A549 (cell line): ENCODE measurements around the gene RFPL1. TPM values are rescaled to one million over a fixed set of nuclear protein-coding genes. Genes with fewer than 3 reads are reported as not detected.

ENCODE experiments used
- ATAC-seq, 2 experiments: fragments of 200-7000 bp in 1 of 2; fragments of >200 bp in 1 of 2; cut with Nextera tagmentation in 1 of 2; cut with Tn5 transposase in 1 of 2; 3 replicates each; pipeline versions ENCODE4 v1.8.0 to v1.9.1; 2018 to 2020; ENCODE audit warnings: mild to moderate bottlenecking in 1 of 2, moderate library complexity in 1 of 2
- CTCF ChIA-PET: fragments of 300-600 bp; sonication (Branson Sonifier 250); formaldehyde crosslinking; extraction: SDS; loops from one replicate; lab custom pipeline; 2021; ENCODE audit warnings: antibody characterized with exemption, inconsistent platforms; lab: Yijun Ruan, JAX
- POLR2A ChIA-PET: fragments of 350-600 bp; formaldehyde crosslinking; extraction: SDS; loops from one replicate; lab custom pipeline; 2021; ENCODE audit warnings: antibody characterized with exemption, inconsistent platforms; lab: Yijun Ruan, JAX
- DNase-seq, 2 experiments: peaks; one replicate each; pipeline versions ENCODE4 v3.0.0 to v3.0.0-alpha.2; 2011 to 2016; ENCODE audit warnings: low read depth in 1 of 2, low spot score in 1 of 2
- FAIRE-seq: peaks from 2 replicates; lab custom pipeline; 2011; peaks lifted over from hg19 to GRCh38; lab: Jason Lieb, UNC
- H3K27ac ChIP-seq, 2 experiments: fragments of >200 bp; sonication (Bioruptor Twin); formaldehyde crosslinking; 3 replicates each; pipeline ENCODE4 v1.5.1; 2016 to 2017
- H3K4me1 ChIP-seq: fragments of >200 bp; sonication (Bioruptor Twin); formaldehyde crosslinking; 3 replicates; pipeline ENCODE4 v1.6.1; 2016
- H3K4me2 ChIP-seq: fragments of >200 bp; sonication (Bioruptor Twin); formaldehyde crosslinking; 3 replicates; pipeline ENCODE4 v1.6.1; 2016
- H3K4me3 ChIP-seq: fragments of >200 bp; sonication (Bioruptor Twin); formaldehyde crosslinking; 3 replicates; pipeline ENCODE4 v1.5.1; 2016
- H3K9me3 ChIP-seq: fragments of >200 bp; sonication (Bioruptor Twin); formaldehyde crosslinking; 3 replicates; pipeline ENCODE4 v1.6.1; 2016
- ATOH8 ChIP-seq: fragments of 250-450 bp; sonication (Bioruptor Pico); IDR thresholded peaks from 2 replicates; pipeline ENCODE4 v1.5.0; 2020; ENCODE audit warnings: low read depth, mild to moderate bottlenecking, moderate library complexity
- CHD4 ChIP-seq: fragments of 200-600 bp; sonication (generic); IDR thresholded peaks from 2 replicates; pipeline ENCODE4 v1.6.1; 2016; ENCODE audit warnings: antibody characterized with exemption, mild to moderate bottlenecking, borderline replicate concordance
- CTCF ChIP-seq: fragments of >200 bp; sonication (Bioruptor Twin); formaldehyde crosslinking; IDR thresholded peaks from 3 replicates; pipeline ENCODE4 v1.5.1; 2016
- EHF ChIP-seq: fragments of 250-450 bp; sonication (Bioruptor Pico); IDR thresholded peaks from 2 replicates; pipeline ENCODE4 v1.5.0; 2020; ENCODE audit warnings: mild to moderate bottlenecking
- EHMT2 ChIP-seq: fragments of 200-600 bp; sonication (generic); IDR thresholded peaks from 2 replicates; pipeline ENCODE4 v1.6.1; 2016; ENCODE audit warnings: antibody characterized with exemption, low read depth, mild to moderate bottlenecking, moderate library complexity
- FOSB ChIP-seq: fragments of 250-450 bp; sonication (Bioruptor Pico); IDR thresholded peaks from 2 replicates; pipeline ENCODE4 v1.5.0; 2020; ENCODE audit warnings: mild to moderate bottlenecking, moderate library complexity
- FOSL2 ChIP-seq, 2 experiments: fragments of 450-650 bp in 1 of 2; fragments of >200 bp in 1 of 2; sonication (Bioruptor Twin) in 1 of 2; formaldehyde crosslinking; IDR thresholded peaks; 2 replicates each; pipeline versions ENCODE4 v1.5.0 to v1.6.1; 2016 to 2020; ENCODE audit warnings: mild to moderate bottlenecking in 1 of 2, moderate library complexity in 1 of 2
- FOXS1 ChIP-seq: fragments of 250-450 bp; sonication (Bioruptor Pico); IDR thresholded peaks from 2 replicates; pipeline ENCODE4 v1.5.0; 2020; ENCODE audit warnings: mild to moderate bottlenecking, moderate library complexity
- HEYL ChIP-seq: fragments of 250-450 bp; sonication (Bioruptor Pico); IDR thresholded peaks from 2 replicates; pipeline ENCODE4 v1.8.0; 2021; ENCODE audit warnings: mild to moderate bottlenecking, moderate library complexity
- HOXA7 ChIP-seq: fragments of 250-450 bp; sonication (Bioruptor Pico); IDR thresholded peaks from 2 replicates; pipeline ENCODE4 v1.5.0; 2020; ENCODE audit warnings: mild to moderate bottlenecking, moderate library complexity
- HOXB13 ChIP-seq: fragments of 250-450 bp; sonication (Bioruptor Pico); IDR thresholded peaks from 2 replicates; pipeline ENCODE4 v1.5.0; 2020; ENCODE audit warnings: low read depth, mild to moderate bottlenecking, moderate library complexity
- JUNB ChIP-seq: fragments of >200 bp; sonication (Bioruptor Twin); formaldehyde crosslinking; IDR thresholded peaks from 2 replicates; pipeline ENCODE4 v1.6.1; 2016
- KDM1A ChIP-seq: fragments of 200-600 bp; sonication (generic); IDR thresholded peaks from 2 replicates; pipeline ENCODE4 v1.6.1; 2016; ENCODE audit warnings: low read depth, mild to moderate bottlenecking
- KDM5A ChIP-seq: fragments of 200-600 bp; sonication (generic); IDR thresholded peaks from 2 replicates; pipeline ENCODE4 v1.6.1; 2016; ENCODE audit warnings: antibody characterized with exemption, mild to moderate bottlenecking
- MAZ ChIP-seq: fragments of 150-350 bp; IDR thresholded peaks from 2 replicates; pipeline ENCODE4 v1.6.1; 2014; ENCODE audit warnings: antibody characterized with exemption, low read depth, low read length, borderline replicate concordance
- NR3C1 ChIP-seq: fragments of >200 bp; sonication (Bioruptor Twin); formaldehyde crosslinking; IDR thresholded peaks from 3 replicates; pipeline ENCODE4 v1.6.1; 2017
- POLR2AphosphoS2 ChIP-seq: conservative IDR thresholded peaks from 2 replicates; pipeline ENCODE4 v1.6.1; 2012; ENCODE audit warnings: low read length, improper control_type of control experiment, inconsistent platforms
- RAD21 ChIP-seq, 2 experiments: fragments of >200 bp in 1 of 2; sonication (Bioruptor Twin) in 1 of 2; formaldehyde crosslinking in 1 of 2; IDR thresholded peaks in 1 of 2; conservative IDR thresholded peaks in 1 of 2; 2 replicates in 1 of 2; 3 replicates in 1 of 2; pipeline ENCODE4 v1.6.1; 2012 to 2018; ENCODE audit warnings: inconsistent platforms in 1 of 2
- RARB ChIP-seq: fragments of 250-450 bp; sonication (Bioruptor Pico); IDR thresholded peaks from 2 replicates; pipeline ENCODE4 v1.8.0; 2021; ENCODE audit warnings: mild to moderate bottlenecking, moderate library complexity
- RFX5 ChIP-seq: fragments of 450-650 bp; IDR thresholded peaks from 2 replicates; pipeline ENCODE4 v1.7.1; 2014; ENCODE audit warnings: antibody characterized with exemption, mild to moderate bottlenecking, moderate library complexity
- RNF2 ChIP-seq: fragments of 200-600 bp; sonication (generic); IDR thresholded peaks from 2 replicates; pipeline ENCODE4 v1.6.1; 2016; ENCODE audit warnings: low read depth, mild to moderate bottlenecking, antibody characterized with exemption, moderate library complexity, borderline replicate concordance
- ZC3H11A ChIP-seq: fragments of 450-650 bp; IDR thresholded peaks from 2 replicates; pipeline ENCODE4 v1.6.1; 2014; ENCODE audit warnings: antibody characterized with exemption, mild to moderate bottlenecking
- ZNF302 ChIP-seq: fragments of 250-450 bp; sonication (Bioruptor Pico); IDR thresholded peaks from 2 replicates; pipeline ENCODE4 v1.9.0; 2021; ENCODE audit warnings: inconsistent platforms, mild to moderate bottlenecking, moderate library complexity
- ZSCAN20 ChIP-seq: fragments of 250-450 bp; sonication (Bioruptor Pico); IDR thresholded peaks from 2 replicates; pipeline ENCODE4 v1.8.0; 2022; ENCODE audit warnings: mild to moderate bottlenecking, moderate library complexity
- WGBS: methylation state at CpG from one replicate; pipeline ENCODE4 v1.1.6; 2017; ENCODE audit errors: missing lambda C conversion rate; 5-methylcytosine and 5-hydroxymethylcytosine counted together
- polyA plus RNA-seq, 4 experiments: library from polyadenylated mRNA; depleted of rRNA in 3 of 4; stranded (reverse); fragments of >200 nt; fragmentation: RNase III in 1 of 4; extraction: RNeasy Plus Mini Kit Qiagen cat#74134 plus additional on column Dnase treatment in 1 of 4; gene quantifications; 2 replicates in 3 of 4; 3 replicates in 1 of 4; pipeline ENCODE4 v1.2.3, GENCODE V29; 2011 to 2017
- TF ChIP-seq, protein P1 (sequence below): IDR thresholded peaks from 2 replicates; pipeline ENCODE4 v1.6.1; 2012; ENCODE audit warnings: low read depth, borderline replicate concordance
- TF ChIP-seq, protein P2 (sequence below): IDR thresholded peaks from 2 replicates; pipeline ENCODE4 v1.6.1; 2012

The RFPL1 gene
- polyA plus RNA-seq, 2 of the 4 experiments (the other 2 are of a cell fraction), result not detected

GRCh38 chr22:29454276-29454675, 15.9 kb downstream of the RFPL1 start:
- H3K4me3 ChIP-seq, result no peak overlapping the region

GRCh38 chr22:29456211-29456671, 17.9 kb downstream of the RFPL1 start:
- FAIRE-seq (no peak), DNase-seq (no peak), ATAC-seq (no peak)
- Histone ChIP-seq H3K9me3 (no peaks in the 10 kb centered on the region), H3K4me1 (no peaks in the 10 kb centered on the region), H3K4me2 (no peak overlapping the region), H3K4me3 (no peak overlapping the region), H3K27ac (no peak overlapping the region)
- CTCF ChIA-PET, result interaction anchor here (1.0 to 1.8 kb wide), 2 partner anchors 13 to 15 kb away, joined by 3 to 4 read pairs; no protein-coding TSS in a partner anchor
- no peak for TF ChIP-seq ZC3H11A
- no peak for TF ChIP-seq MAZ
- TF ChIP-seq EHMT2, result no peak
- no peak for TF ChIP-seq ATOH8 (CRISPR knock-in tag)
- no peak for TF ChIP-seq FOSL2 (IDR thresholded peaks at IDR 0.05)
- TF ChIP-seq FOSL2 (CRISPR knock-in tag; IDR thresholded peaks at IDR 0.05), result no peak
- TF ChIP-seq RNF2, result no peak
- TF ChIP-seq RFX5, result no peak
- TF ChIP-seq KDM5A, result no peak
- TF ChIP-seq EHF (CRISPR knock-in tag), result no peak
- TF ChIP-seq CTCF, result no peak
- TF ChIP-seq POLR2AphosphoS2, result no peak
- no peak for TF ChIP-seq FOXS1 (CRISPR knock-in tag)
- no peak for TF ChIP-seq RARB (CRISPR knock-in tag)
- TF ChIP-seq ZSCAN20 (CRISPR knock-in tag), result no peak
- TF ChIP-seq JUNB, result no peak
- WGBS, result 81% methylated on average over 9 of the region's 9 CpGs
- POLR2A ChIA-PET, result no interaction called here

More at GRCh38 chr22:29454276-29454675, 15.9 kb downstream of the RFPL1 start:
- CTCF ChIA-PET, result no interaction called here
- Histone ChIP-seq H3K27ac (no peak overlapping the region), H3K4me1 (no peaks in the 10 kb centered on the region), H3K9me3 (no peaks in the 10 kb centered on the region), H3K4me2 (no peak overlapping the region)
- no peak for FAIRE-seq
- WGBS, result 91% methylated on average over 7 of the region's 8 CpGs
- TF ChIP-seq, protein P1, sequence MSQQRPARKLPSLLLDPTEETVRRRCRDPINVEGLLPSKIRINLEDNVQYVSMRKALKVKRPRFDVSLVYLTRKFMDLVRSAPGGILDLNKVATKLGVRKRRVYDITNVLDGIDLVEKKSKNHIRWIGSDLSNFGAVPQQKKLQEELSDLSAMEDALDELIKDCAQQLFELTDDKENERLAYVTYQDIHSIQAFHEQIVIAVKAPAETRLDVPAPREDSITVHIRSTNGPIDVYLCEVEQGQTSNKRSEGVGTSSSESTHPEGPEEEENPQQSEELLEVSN, result no peak
- TF ChIP-seq ZSCAN20 (CRISPR knock-in tag) (no peak), NR3C1 (no peak), RFX5 (no peak), HOXB13 (CRISPR knock-in tag) (no peak), HEYL (CRISPR knock-in tag) (no peak), CHD4 (no peak), FOXS1 (CRISPR knock-in tag) (no peak), RAD21 (conservative IDR thresholded peaks at IDR 0.05 in 1 of 2, IDR thresholded peaks at IDR 0.05 in 1 of 2) (no peak), KDM1A (no peak), HOXA7 (CRISPR knock-in tag) (no peak), ZNF302 (CRISPR knock-in tag) (no peak), FOSB (CRISPR knock-in tag) (no peak), ATOH8 (CRISPR knock-in tag) (no peak), CTCF (no peak), ZC3H11A (no peak)
- TF ChIP-seq, protein P2, sequence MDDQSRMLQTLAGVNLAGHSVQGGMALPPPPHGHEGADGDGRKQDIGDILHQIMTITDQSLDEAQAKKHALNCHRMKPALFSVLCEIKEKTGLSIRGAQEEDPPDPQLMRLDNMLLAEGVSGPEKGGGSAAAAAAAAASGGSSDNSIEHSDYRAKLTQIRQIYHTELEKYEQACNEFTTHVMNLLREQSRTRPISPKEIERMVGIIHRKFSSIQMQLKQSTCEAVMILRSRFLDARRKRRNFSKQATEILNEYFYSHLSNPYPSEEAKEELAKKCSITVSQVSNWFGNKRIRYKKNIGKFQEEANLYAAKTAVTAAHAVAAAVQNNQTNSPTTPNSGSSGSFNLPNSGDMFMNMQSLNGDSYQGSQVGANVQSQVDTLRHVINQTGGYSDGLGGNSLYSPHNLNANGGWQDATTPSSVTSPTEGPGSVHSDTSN, result no peak
- peak in 1 of 2 experiments; percentile 30; a peak in 2 of 6 replicates for ATAC-seq
- DNase-seq, result no peak
- POLR2A ChIA-PET, result no interaction called here
